Adrenal gland (tissue), 12 donors: ENCODE measurements around the gene INMT. TPM values are rescaled to one million over a fixed set of nuclear protein-coding genes. Genes with fewer than 3 reads are reported as not detected.

ENCODE experiments used
- DNase-seq, 7 donors: peaks; one replicate each; pipeline ENCODE4 v3.0.0-alpha.2; 2019 to 2020
- H3K27ac ChIP-seq, 5 donors: fragments of 200-600 bp; sonication (generic) in 4 of 5; 1 replicate in 3 of 5; 2 replicates in 2 of 5; pipeline versions ENCODE4 v1.5.1 to v1.8.0; 2016 to 2020; ENCODE audit warnings: mild to moderate bottlenecking in 1 of 5
- H3K27me3 ChIP-seq: fragments of 200-600 bp; 2 replicates; pipeline ENCODE4 v1.8.0; 2021
- H3K36me3 ChIP-seq, 2 donors: fragments of 200-600 bp; replicated peaks in 1 of 2; 1 replicate in 1 of 2; 2 replicates in 1 of 2; pipeline versions ENCODE4 v1.5.1 to v1.8.0; 2018 to 2022
- H3K4me1 ChIP-seq, 2 donors: fragments of 200-600 bp; replicated peaks in 1 of 2; 1 replicate in 1 of 2; 2 replicates in 1 of 2; pipeline versions ENCODE4 v1.5.1 to v1.8.0; 2018 to 2021
- H3K4me3 ChIP-seq, 4 donors: fragments of 200-600 bp; sonication (generic) in 3 of 4; one replicate each; pipeline ENCODE4 v1.5.1; 2016 to 2018
- H3K9me3 ChIP-seq, 3 donors: fragments of 200-600 bp; sonication (generic) in 1 of 3; replicated peaks in 1 of 3; 1 replicate in 2 of 3; 2 replicates in 1 of 3; pipeline versions ENCODE4 v1.5.1 to v1.8.0; 2016 to 2021
- POLR2A ChIP-seq, 2 donors: fragments of 450-650 bp; IDR thresholded peaks; one replicate each; pipeline ENCODE4 v1.6.1; 2017; ENCODE audit warnings: antibody characterized with exemption in 2 of 2, mild to moderate bottlenecking in 2 of 2, moderate library complexity in 1 of 2
- whole genome bisulfite sequencing, 4 donors: extraction: QIAGEN DNeasy Blood & Tissue Kit in 2 of 4; methylation state at CpG; one replicate each; pipeline versions ENCODE4 v1.1.5 to v1.1.7; 2013 to 2017; 5-methylcytosine and 5-hydroxymethylcytosine counted together
- intact Hi-C, 2 donors: fragments of 100-400 bp; cut with DNase I; formaldehyde crosslinking; loops; one replicate each; pipeline versions ENCODE4 v1.14.1 to v1.15.0; 2022 to 2023
- polyA plus RNA-seq, 3 donors: library from polyadenylated mRNA; stranded (reverse); fragments of 200-250 nt in 2 of 3; fragments of 350-450 nt in 1 of 3; fragmentation: Illumina TruSeq in 1 of 3; extraction: RNeasy Lipid Tissue Mini Kit (QIAGEN cat#74804) in 1 of 3; gene quantifications; one replicate each; pipeline ENCODE4 v1.2.3, GENCODE V29; 2013 to 2014
- total RNA-seq, 9 donors: library from RNA; depleted of rRNA in 4 of 9; stranded (reverse); fragments of >200 nt in 4 of 9; fragments of 120-200 nt in 1 of 9; fragmentation: NEBNext Ultra II Directional in 1 of 9; extraction: Animal tissue kit (Norgen Biotek cat#: 25700) in 1 of 9; gene quantifications; one replicate each; pipeline versions ENCODE4 v1.1.0 to v1.2.4, GENCODE V29; 2013 to 2023
- TF ChIP-seq, protein P1 (sequence below), 6 experiments: fragments of 450-650 bp in 4 of 6; fragments of 200-600 bp in 2 of 6; sonication (generic) in 1 of 6; IDR thresholded peaks; 1 replicate in 5 of 6; 2 replicates in 1 of 6; pipeline versions ENCODE4 v1.5.1 to v1.8.0; 2016 to 2021; ENCODE audit warnings: antibody characterized with exemption in 6 of 6, mild to moderate bottlenecking in 2 of 6, moderate library complexity in 1 of 6
- donor health status: healthy with polysubstance abuse.
- donor health status: Bipolar disorder and iron deficiency.
- donor health status: DM: yes; HTN: yes; CAD: no.
- donor health status: DM: no; HTN: no; CAD: no.
- donor health status: DM: no; HTN: no; CAD: no.
- donor health status: DM: yes; HTN: yes; CAD: no.

The INMT gene
- total and polyA plus RNA-seq, 12 donors, result 12.2 to 392 (median 157) TPM

DNA sequence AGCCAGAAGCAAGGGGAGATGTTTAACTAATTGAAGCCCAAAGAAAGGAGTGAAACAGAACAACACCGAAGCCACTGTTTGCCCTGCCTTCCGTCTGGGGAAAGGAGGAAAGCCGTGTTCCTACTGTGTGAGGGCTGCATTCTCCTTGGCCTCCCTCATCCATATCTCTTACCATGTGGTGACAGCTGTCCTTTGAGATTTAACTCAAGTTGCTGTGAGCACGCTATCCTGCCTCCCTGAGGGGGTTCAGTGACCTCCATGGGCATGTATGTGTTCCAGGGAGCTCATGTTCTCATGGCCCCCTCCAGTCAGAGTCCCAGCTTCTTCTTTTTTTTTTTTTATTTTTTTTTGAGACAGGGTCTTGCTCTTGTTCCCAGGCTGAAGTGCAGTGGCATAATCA, 43.5 kb upstream of the INMT start:
- no peak for DNase-seq
- Histone ChIP-seq H3K4me1 (no peaks in the 10 kb centered on the region), H3K9me3 (no peaks in the 10 kb centered on the region), H3K36me3 (no peaks in the 10 kb centered on the region), H3K27me3 (no peaks in the 10 kb centered on the region), H3K27ac (no peak overlapping the region), H3K4me3 (no peak overlapping the region)
- intact Hi-C loops, result no loop called here
- WGBS, 4 donors, result 69 to 83% (median 78%) methylated on average over 4 of the region's 4 CpGs
- TF ChIP-seq POLR2A (IDR thresholded peaks at IDR 0.05), result no peak
- TF ChIP-seq, protein P1, sequence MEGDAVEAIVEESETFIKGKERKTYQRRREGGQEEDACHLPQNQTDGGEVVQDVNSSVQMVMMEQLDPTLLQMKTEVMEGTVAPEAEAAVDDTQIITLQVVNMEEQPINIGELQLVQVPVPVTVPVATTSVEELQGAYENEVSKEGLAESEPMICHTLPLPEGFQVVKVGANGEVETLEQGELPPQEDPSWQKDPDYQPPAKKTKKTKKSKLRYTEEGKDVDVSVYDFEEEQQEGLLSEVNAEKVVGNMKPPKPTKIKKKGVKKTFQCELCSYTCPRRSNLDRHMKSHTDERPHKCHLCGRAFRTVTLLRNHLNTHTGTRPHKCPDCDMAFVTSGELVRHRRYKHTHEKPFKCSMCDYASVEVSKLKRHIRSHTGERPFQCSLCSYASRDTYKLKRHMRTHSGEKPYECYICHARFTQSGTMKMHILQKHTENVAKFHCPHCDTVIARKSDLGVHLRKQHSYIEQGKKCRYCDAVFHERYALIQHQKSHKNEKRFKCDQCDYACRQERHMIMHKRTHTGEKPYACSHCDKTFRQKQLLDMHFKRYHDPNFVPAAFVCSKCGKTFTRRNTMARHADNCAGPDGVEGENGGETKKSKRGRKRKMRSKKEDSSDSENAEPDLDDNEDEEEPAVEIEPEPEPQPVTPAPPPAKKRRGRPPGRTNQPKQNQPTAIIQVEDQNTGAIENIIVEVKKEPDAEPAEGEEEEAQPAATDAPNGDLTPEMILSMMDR (IDR thresholded peaks at IDR 0.05), result no peak

DNA sequence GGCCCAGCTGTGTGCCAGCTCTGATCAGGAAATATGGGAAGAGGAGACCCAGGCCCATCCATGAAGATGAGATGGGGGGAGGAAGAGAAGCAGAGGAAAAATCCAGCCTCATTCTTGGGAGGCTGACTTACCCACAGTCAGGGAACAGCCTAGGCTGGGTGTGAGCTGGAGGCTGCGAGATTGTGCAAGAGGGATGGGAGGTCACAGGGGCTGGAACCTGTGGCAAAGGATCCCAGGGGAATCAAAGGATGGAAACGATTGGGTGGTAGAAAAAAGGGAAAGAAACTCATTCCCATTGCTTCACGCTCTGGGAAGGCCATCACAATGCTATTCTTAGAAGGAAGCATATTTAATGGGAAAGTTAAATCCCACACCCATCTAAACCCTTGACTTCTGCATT, 43.0 kb upstream of the INMT start:
- intact Hi-C loops, result no loop called here
- Histone ChIP-seq H3K27ac (no peak overlapping the region), H3K4me3 (no peak overlapping the region), H3K36me3 (no peaks in the 10 kb centered on the region), H3K27me3 (no peaks in the 10 kb centered on the region), H3K4me1 (no peaks in the 10 kb centered on the region), H3K9me3 (no peaks in the 10 kb centered on the region)
- peak in 4 of 7 donors; percentile 18 to 56 (median 28) for DNase-seq
- WGBS, 4 donors, result 65 to 70% (median 65%) methylated on average over 3 of the region's 3 CpGs
- TF ChIP-seq POLR2A (IDR thresholded peaks at IDR 0.05), result no peak
- TF ChIP-seq, protein P1 (IDR thresholded peaks at IDR 0.05), result no peak

DNA sequence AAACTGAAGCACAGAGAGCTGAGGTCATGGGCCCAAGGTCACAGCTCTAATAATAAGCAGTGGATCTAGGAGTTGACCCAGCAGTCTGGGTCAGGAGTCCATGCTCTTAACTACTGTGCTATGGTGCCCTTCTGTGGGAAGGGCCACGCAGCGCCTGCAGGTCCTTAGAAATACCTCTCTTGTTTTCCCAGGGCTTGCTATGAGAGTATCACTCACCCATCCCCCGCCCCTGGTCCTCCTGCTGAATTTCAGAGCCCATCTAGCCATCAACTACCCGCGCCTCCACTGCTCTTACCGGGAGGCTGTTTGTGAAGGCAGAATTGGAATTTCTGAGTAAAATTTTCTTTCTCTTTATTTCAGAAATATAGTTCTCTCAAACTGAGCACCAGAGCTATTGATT, 42.4 kb upstream of the INMT start:
- Histone ChIP-seq H3K27me3 (no peaks in the 10 kb centered on the region), H3K9me3 (no peaks in the 10 kb centered on the region), H3K4me3 (no peak overlapping the region), H3K36me3 (no peaks in the 10 kb centered on the region), H3K27ac (no peak overlapping the region), H3K4me1 (no peaks in the 10 kb centered on the region)
- TF ChIP-seq POLR2A (IDR thresholded peaks at IDR 0.05), result no peak
- TF ChIP-seq, protein P1 (IDR thresholded peaks at IDR 0.05), result no peak
- intact Hi-C loops, result no loop called here
- 76 to 88% (median 83%) methylated on average over 6 of the region's 6 CpGs for WGBS, 4 donors
- no peak for DNase-seq

DNA sequence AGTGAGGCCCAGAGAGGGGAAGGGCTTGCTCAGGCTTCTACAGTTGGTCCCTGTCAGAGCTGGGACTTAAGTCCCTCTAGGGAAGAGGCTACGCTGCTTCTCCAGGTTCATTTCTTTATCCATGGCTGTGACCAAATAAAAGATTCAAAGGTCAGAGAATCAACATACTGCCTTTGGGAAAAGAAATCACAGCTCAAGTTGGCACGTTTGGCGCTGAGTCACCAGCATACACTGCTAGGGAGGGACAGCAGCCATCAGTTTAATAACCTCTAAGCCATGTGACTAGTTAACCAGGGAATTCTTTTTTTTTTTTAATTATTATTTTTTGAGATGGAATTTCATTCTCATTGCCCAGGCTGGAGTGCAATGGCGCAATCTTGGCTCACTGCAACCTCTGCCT, 41.3 kb upstream of the INMT start:
- TF ChIP-seq, protein P1 (IDR thresholded peaks at IDR 0.05), result no peak
- no peak for TF ChIP-seq POLR2A (IDR thresholded peaks at IDR 0.05)
- H3K27ac ChIP-seq, result no peak overlapping the region
- H3K27me3 ChIP-seq, result no peaks in the 10 kb centered on the region
- no peak for DNase-seq
- H3K9me3 ChIP-seq, result no peaks in the 10 kb centered on the region
- H3K36me3 ChIP-seq, result no peaks in the 10 kb centered on the region
- 81 to 91% (median 86%) methylated on average over 4 of the region's 4 CpGs for WGBS, 4 donors
- intact Hi-C loops, result no loop called here
- no peaks in the 10 kb centered on the region for H3K4me1 ChIP-seq
- no peak overlapping the region for H3K4me3 ChIP-seq
